ENCODE results near the gene PRR5L. TPM values are rescaled to one million over a fixed set of nuclear protein-coding genes. Genes with fewer than 3 reads are reported as not detected.

The PRR5L gene
- total and polyA plus RNA-seq, 2 donors (not counting 1 experiment from before 2014, with no cell fraction given), result 4.0 to 5.9 TPM

GRCh38 chr11:36456156-36456555 lies 160.1 kb downstream of the PRR5L start:
- DNase-seq (no peak), ATAC-seq (ENCODE audit: low read depth) (no peak)
- Histone ChIP-seq H3K4me3 (ENCODE audit: control extremely low read depth in 1 of 5, extremely low read depth in 1 of 5, insufficient read depth in 1 of 5, low read depth in 2 of 5, low read length in 4 of 5) (no peak overlapping the region), H3K36me3 (replicated peaks in 1 of 2; ENCODE audit: control extremely low read depth in 1 of 2, control insufficient read depth in 1 of 2, extremely low read depth in 1 of 2, insufficient read depth in 2 of 2, low read length in 1 of 2) (no peaks in the 10 kb centered on the region), H2AFZ (ENCODE audit: insufficient read depth, low read depth, low read length, poor library complexity, severe bottlenecking) (no peak overlapping the region), H3K4me2 (replicated peaks; ENCODE audit: low read depth, low read length, poor library complexity, severe bottlenecking) (no peak overlapping the region), H3K9me3 (ENCODE audit: control extremely low read depth in 1 of 3, control insufficient read depth in 2 of 3, insufficient read depth in 1 of 3, low read length in 2 of 3) (no peaks in the 10 kb centered on the region), H3K4me1 (ENCODE audit: control insufficient read depth in 2 of 2, insufficient read depth in 2 of 2, low read length in 2 of 2) (peaks cover 3 to 9% of the 10 kb centered on the region in 2 donors), H3K9ac (ENCODE audit: low read length) (no peak overlapping the region), H3K27ac (ENCODE audit: low read length in 2 of 2) (no peak overlapping the region), H3K79me2 (ENCODE audit: control insufficient read depth, insufficient read depth, low read length) (no peaks in the 10 kb centered on the region), H3K27me3 (replicated peaks in 1 of 4; ENCODE audit: control extremely low read depth in 1 of 4, control insufficient read depth in 3 of 4, insufficient read depth in 4 of 4, low read length in 3 of 4) (no peaks in the 10 kb centered on the region), H4K20me1 (ENCODE audit: control insufficient read depth, insufficient read depth, low read length, poor library complexity, severe bottlenecking) (no peaks in the 10 kb centered on the region)
- Mint-ChIP-seq H3K27me3 (no peaks in the 10 kb centered on the region), H3K9me3 (ENCODE audit: insufficient read depth) (no peaks in the 10 kb centered on the region), H3K4me3 (no peak overlapping the region), H3K4me1 (peaks cover 9% of the 10 kb centered on the region), H3K27ac (no peak overlapping the region)
- no peak for TF ChIP-seq EZH2 (IDR thresholded peaks at IDR 0.05; ENCODE audit: borderline replicate concordance, insufficient read depth, low read depth, low read length, poor library complexity, severe bottlenecking)
- TF ChIP-seq, protein P1, sequence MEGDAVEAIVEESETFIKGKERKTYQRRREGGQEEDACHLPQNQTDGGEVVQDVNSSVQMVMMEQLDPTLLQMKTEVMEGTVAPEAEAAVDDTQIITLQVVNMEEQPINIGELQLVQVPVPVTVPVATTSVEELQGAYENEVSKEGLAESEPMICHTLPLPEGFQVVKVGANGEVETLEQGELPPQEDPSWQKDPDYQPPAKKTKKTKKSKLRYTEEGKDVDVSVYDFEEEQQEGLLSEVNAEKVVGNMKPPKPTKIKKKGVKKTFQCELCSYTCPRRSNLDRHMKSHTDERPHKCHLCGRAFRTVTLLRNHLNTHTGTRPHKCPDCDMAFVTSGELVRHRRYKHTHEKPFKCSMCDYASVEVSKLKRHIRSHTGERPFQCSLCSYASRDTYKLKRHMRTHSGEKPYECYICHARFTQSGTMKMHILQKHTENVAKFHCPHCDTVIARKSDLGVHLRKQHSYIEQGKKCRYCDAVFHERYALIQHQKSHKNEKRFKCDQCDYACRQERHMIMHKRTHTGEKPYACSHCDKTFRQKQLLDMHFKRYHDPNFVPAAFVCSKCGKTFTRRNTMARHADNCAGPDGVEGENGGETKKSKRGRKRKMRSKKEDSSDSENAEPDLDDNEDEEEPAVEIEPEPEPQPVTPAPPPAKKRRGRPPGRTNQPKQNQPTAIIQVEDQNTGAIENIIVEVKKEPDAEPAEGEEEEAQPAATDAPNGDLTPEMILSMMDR (IDR thresholded peaks at IDR 0.05), result no peak
- intact Hi-C loops (cut with micrococcal nuclease), result no loop called here
- ChIA-PET CTCF (interaction anchor here (1.1 kb wide), 1 partner anchor 55 kb away, joined by 3 read pairs; no protein-coding TSS in a partner anchor), POLR2A (no interaction called here)
- 95% methylated on average over 4 of the region's 6 CpGs for WGBS (ENCODE audit: insufficient coverage)

GRCh38 chr11:36458129-36458915 lies 162.2 kb downstream of the PRR5L start:
- TF ChIP-seq, protein P1 (IDR thresholded peaks at IDR 0.05), result no peak
- TF ChIP-seq EZH2 (IDR thresholded peaks at IDR 0.05; ENCODE audit: borderline replicate concordance, insufficient read depth, low read depth, low read length, poor library complexity, severe bottlenecking), result no peak
- Histone ChIP-seq H3K9me3 (ENCODE audit: control extremely low read depth in 1 of 3, control insufficient read depth in 2 of 3, insufficient read depth in 1 of 3, low read length in 2 of 3) (no peaks in the 10 kb centered on the region), H3K79me2 (ENCODE audit: control insufficient read depth, insufficient read depth, low read length) (no peaks in the 10 kb centered on the region), H3K9ac (ENCODE audit: low read length) (no peak overlapping the region), H3K4me2 (replicated peaks; ENCODE audit: low read depth, low read length, poor library complexity, severe bottlenecking) (no peak overlapping the region), H3K4me1 (ENCODE audit: control insufficient read depth in 2 of 2, insufficient read depth in 2 of 2, low read length in 2 of 2) (peaks cover 3 to 9% of the 10 kb centered on the region in 2 donors), H2AFZ (ENCODE audit: insufficient read depth, low read depth, low read length, poor library complexity, severe bottlenecking) (no peak overlapping the region), H4K20me1 (ENCODE audit: control insufficient read depth, insufficient read depth, low read length, poor library complexity, severe bottlenecking) (no peaks in the 10 kb centered on the region), H3K36me3 (replicated peaks in 1 of 2; ENCODE audit: control extremely low read depth in 1 of 2, control insufficient read depth in 1 of 2, extremely low read depth in 1 of 2, insufficient read depth in 2 of 2, low read length in 1 of 2) (no peaks in the 10 kb centered on the region), H3K27me3 (replicated peaks in 1 of 4; ENCODE audit: control extremely low read depth in 1 of 4, control insufficient read depth in 3 of 4, insufficient read depth in 4 of 4, low read length in 3 of 4) (no peaks in the 10 kb centered on the region), H3K4me3 (ENCODE audit: control extremely low read depth in 1 of 5, extremely low read depth in 1 of 5, insufficient read depth in 1 of 5, low read depth in 2 of 5, low read length in 4 of 5) (no peak overlapping the region), H3K27ac (ENCODE audit: low read length in 2 of 2) (no peak overlapping the region)
- H3K27me3 Mint-ChIP-seq, result no peaks in the 10 kb centered on the region
- POLR2A ChIA-PET, result no interaction called here
- H3K4me1 Mint-ChIP-seq, result peaks cover 4% of the 10 kb centered on the region
- no peak overlapping the region for H3K4me3 Mint-ChIP-seq
- ATAC-seq (ENCODE audit: low read depth), result no peak
- WGBS (ENCODE audit: insufficient coverage), result 95% methylated on average over 3 of the region's 8 CpGs
- CTCF ChIA-PET, result no interaction called here
- no peak overlapping the region for H3K27ac Mint-ChIP-seq
- intact Hi-C loops (cut with micrococcal nuclease), result no loop called here
- no peaks in the 10 kb centered on the region for H3K9me3 Mint-ChIP-seq (ENCODE audit: insufficient read depth)
- no peak for DNase-seq
